Measurements from ENCODE around the gene VAC14.

VAC14 gene

GRCh38 chr16:70784692-70785555 lies 16.0 kb downstream of the VAC14 start:
- no peak for DNase-seq

GRCh38 chr16:70782237-70782636 lies 18.7 kb downstream of the VAC14 start:
- no peak for DNase-seq

- DNase-seq: no peak
Observed at GRCh38 chr16:70781800-70782199, 19.2 kb downstream of the VAC14 start.

- no peak for DNase-seq
Observed at GRCh38 chr16:70780546-70780945, 20.4 kb downstream of the VAC14 start.

- DNase-seq: no peak
Observed at GRCh38 chr16:70779361-70779760, 21.6 kb downstream of the VAC14 start.

GRCh38 chr16:70778901-70779309 lies 22.1 kb downstream of the VAC14 start:
- no peak for DNase-seq

- DNase-seq: no peak
Observed at GRCh38 chr16:70777973-70778406, 23.0 kb downstream of the VAC14 start.

- DNase-seq: no peak
Observed at GRCh38 chr16:70777496-70777895, 23.5 kb downstream of the VAC14 start.

- no peak for DNase-seq
Observed at GRCh38 chr16:70775399-70775798, 25.6 kb downstream of the VAC14 start.

GRCh38 chr16:70774261-70774660 lies 26.7 kb downstream of the VAC14 start:
- DNase-seq: no peak

GRCh38 chr16:70772493-70772892 lies 28.5 kb downstream of the VAC14 start:
- DNase-seq: no peak

- DNase-seq: peak; percentile 49
Observed at GRCh38 chr16:70770626-70771552, 30.1 kb downstream of the VAC14 start.

GRCh38 chr16:70770291-70770625 lies 30.7 kb downstream of the VAC14 start:
- no peak for DNase-seq

GRCh38 chr16:70769761-70770160 lies 31.2 kb downstream of the VAC14 start:
- no peak for DNase-seq

- DNase-seq: no peak
Observed at GRCh38 chr16:70769131-70769530, 31.8 kb downstream of the VAC14 start.

GRCh38 chr16:70768203-70768580 lies 32.8 kb downstream of the VAC14 start:
- DNase-seq: no peak

- no peak for DNase-seq
Observed at GRCh38 chr16:70767377-70768202, 33.4 kb downstream of the VAC14 start.

GRCh38 chr16:70766658-70767057 lies 34.3 kb downstream of the VAC14 start:
- DNase-seq: no peak

- DNase-seq: no peak
Observed at GRCh38 chr16:70766176-70766575, 34.8 kb downstream of the VAC14 start.

GRCh38 chr16:70765491-70765890 lies 35.5 kb downstream of the VAC14 start:
- DNase-seq: no peak

- no peak for DNase-seq
Observed at GRCh38 chr16:70764632-70765031, 36.3 kb downstream of the VAC14 start.

GRCh38 chr16:70760221-70760620 lies 40.7 kb downstream of the VAC14 start:
- no peak for DNase-seq

GRCh38 chr16:70759666-70760065 lies 41.3 kb downstream of the VAC14 start:
- no peak for DNase-seq
